ENCODE measurements around the gene LYG2.
"Not testable (repeated sequence)": the region's sequence is repeated elsewhere in the genome, so short reads cannot be mapped to it uniquely, and the experiment has no call there.

LYG2 gene, protein sequence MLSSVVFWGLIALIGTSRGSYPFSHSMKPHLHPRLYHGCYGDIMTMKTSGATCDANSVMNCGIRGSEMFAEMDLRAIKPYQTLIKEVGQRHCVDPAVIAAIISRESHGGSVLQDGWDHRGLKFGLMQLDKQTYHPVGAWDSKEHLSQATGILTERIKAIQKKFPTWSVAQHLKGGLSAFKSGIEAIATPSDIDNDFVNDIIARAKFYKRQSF

DNA sequence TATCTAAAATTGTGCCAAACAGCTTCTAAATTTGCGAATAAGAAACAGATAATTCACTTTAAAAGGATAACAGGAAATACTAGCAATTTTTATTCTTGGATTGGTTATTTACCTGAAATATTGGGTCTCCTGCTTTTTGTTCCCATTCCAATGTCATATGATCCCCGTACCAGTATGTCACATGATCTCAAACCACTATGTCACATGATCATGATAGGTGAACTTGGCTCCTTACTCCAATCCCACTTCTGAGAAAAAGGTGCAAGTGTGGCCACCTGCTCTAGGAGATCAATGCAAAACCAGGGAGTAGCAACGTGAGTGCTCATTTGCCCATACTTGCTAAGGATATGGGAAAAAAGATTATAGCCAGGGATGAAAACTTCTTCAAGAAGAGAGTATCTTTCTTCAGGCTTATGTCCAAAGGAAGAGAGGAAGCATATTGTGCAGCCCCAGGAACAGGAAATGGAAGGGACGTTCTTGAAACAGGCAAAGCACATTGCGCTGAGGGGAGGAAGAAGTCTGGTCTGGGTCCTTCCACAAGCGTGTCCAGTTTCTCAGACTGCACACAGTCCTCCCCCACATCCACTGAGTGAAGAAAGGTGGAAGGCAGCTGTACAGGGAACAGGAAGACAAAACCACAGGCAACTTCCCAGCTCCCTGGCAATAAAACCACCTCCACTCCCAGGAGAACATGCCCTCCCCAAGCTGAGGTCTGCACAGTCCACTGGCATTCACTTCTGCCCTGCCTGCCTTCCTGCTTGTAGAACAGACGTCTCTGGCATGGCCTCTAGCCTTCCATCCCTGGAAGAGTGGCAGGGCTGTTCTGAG lies at the start of gene LYG2:
TSS of gene LYG2 (minus strand) at position 176 of the 828 bp plus-strand sequence. CDS start 1,406 bp downstream, outside the sequence.
- no peak for DNase-seq (ENCODE audit: low read depth)
- TF ChIP-seq, protein P1, sequence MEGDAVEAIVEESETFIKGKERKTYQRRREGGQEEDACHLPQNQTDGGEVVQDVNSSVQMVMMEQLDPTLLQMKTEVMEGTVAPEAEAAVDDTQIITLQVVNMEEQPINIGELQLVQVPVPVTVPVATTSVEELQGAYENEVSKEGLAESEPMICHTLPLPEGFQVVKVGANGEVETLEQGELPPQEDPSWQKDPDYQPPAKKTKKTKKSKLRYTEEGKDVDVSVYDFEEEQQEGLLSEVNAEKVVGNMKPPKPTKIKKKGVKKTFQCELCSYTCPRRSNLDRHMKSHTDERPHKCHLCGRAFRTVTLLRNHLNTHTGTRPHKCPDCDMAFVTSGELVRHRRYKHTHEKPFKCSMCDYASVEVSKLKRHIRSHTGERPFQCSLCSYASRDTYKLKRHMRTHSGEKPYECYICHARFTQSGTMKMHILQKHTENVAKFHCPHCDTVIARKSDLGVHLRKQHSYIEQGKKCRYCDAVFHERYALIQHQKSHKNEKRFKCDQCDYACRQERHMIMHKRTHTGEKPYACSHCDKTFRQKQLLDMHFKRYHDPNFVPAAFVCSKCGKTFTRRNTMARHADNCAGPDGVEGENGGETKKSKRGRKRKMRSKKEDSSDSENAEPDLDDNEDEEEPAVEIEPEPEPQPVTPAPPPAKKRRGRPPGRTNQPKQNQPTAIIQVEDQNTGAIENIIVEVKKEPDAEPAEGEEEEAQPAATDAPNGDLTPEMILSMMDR (conservative IDR thresholded peaks at IDR 0.05; ENCODE audit: control insufficient read depth, insufficient read depth, low read depth, low read length) = no peak

DNA sequence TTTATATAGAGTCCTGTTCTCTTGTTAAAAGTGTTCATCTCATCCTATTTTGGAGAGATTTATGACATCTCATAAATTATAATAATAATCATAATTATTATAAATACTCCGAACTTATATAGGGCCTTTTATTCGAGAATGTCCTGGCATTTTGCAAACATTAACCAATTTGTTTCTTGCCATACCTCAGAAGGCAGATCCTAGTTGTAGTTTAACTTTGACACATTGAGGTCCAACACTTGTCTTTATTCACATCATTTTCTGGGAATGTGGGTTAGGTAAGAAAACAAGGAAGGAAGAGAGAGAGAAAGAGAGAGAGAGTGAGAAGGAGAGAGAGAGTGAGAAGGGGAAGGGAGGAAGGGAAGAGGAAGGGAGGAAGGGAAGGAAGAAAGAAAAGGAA lies 45.6 kb upstream of the LYG2 start, which contains the start of gene LYG1:
TSS of gene LYG1 (minus strand) at position 101 of the 400 bp plus-strand sequence. CDS start 5,527 bp downstream, outside the sequence.
- not testable (repeated sequence) for DNase-seq (ENCODE audit: low read depth); H3K4me3 ChIP-seq (ENCODE audit: control insufficient read depth, low read depth, low read length)

More for the DNA sequence above, at the start of gene LYG2:
- H3K4me3 ChIP-seq (ENCODE audit: control insufficient read depth, low read depth, low read length) = no peak within 1 kb of the TSS

DNA sequence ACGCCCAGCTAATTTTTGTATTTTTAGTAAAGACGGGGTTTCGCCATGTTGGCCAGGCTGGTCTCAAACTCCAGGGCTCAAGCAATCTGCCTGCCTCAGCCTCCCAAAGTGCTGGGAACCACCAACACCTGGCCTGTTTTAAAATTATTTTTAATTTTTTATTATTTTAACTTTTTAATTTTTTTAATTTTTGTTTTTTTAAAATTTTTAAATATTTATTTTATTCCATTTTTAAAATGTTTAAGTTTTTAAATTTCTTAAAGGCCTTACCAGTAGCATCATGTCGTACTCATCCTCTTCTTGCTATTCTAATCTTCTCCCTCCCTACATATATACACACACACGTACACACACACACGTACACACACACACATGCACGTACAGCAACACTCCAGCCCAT lies 44.1 kb upstream of the LYG2 start:
- no peak overlapping the region for H3K4me3 ChIP-seq (ENCODE audit: control insufficient read depth, low read depth, low read length)
- TF ChIP-seq, protein P1 (conservative IDR thresholded peaks at IDR 0.05; ENCODE audit: control insufficient read depth, insufficient read depth, low read depth, low read length) = no peak
- DNase-seq (ENCODE audit: low read depth) = no peak

DNA sequence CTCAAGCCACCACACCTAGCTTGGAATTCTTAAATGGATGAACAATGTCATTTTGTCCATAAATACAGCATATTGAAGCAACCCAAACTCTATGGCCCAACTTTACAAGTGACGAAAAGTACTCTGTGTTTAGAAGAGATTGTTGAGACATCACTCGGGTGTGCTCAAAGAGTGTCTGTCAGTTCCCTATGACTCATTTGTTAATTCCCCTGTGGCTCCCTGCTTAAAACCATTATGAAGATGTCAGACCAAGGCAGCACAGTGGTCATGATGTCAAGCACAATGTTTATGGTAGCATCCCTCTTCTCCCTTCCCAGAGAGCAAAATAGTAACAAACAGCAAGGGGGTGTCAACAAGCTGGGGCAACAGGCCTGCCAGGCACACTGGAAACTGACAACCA lies 42.5 kb upstream of the LYG2 start:
- DNase-seq (ENCODE audit: low read depth) = peak; percentile 81
- no peak overlapping the region for H3K4me3 ChIP-seq (ENCODE audit: control insufficient read depth, low read depth, low read length)
- TF ChIP-seq, protein P1 (conservative IDR thresholded peaks at IDR 0.05; ENCODE audit: control insufficient read depth, insufficient read depth, low read depth, low read length) = no peak

DNA sequence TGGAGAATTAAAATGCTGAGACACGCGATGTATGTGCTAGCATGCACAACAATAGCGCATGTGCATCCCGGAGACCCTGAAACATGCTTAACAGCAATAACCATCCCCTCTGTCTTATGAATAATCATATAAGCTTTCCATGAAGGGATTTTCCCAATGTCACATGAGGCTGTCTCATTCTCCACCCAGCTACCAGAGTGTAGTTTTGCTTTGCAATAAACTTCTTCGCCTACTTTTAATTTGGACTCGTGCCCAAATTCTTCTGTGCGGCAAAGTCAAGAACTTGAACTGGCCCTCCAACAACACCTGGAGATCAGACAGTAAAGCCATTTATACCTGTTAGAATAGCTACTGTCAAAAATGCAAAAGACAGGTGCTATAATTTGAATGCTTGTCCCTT lies 30.1 kb upstream of the LYG2 start:
- no peak for DNase-seq (ENCODE audit: low read depth)
- TF ChIP-seq, protein P1 (conservative IDR thresholded peaks at IDR 0.05; ENCODE audit: control insufficient read depth, insufficient read depth, low read depth, low read length) = no peak
- no peak overlapping the region for H3K4me3 ChIP-seq (ENCODE audit: control insufficient read depth, low read depth, low read length)

DNA sequence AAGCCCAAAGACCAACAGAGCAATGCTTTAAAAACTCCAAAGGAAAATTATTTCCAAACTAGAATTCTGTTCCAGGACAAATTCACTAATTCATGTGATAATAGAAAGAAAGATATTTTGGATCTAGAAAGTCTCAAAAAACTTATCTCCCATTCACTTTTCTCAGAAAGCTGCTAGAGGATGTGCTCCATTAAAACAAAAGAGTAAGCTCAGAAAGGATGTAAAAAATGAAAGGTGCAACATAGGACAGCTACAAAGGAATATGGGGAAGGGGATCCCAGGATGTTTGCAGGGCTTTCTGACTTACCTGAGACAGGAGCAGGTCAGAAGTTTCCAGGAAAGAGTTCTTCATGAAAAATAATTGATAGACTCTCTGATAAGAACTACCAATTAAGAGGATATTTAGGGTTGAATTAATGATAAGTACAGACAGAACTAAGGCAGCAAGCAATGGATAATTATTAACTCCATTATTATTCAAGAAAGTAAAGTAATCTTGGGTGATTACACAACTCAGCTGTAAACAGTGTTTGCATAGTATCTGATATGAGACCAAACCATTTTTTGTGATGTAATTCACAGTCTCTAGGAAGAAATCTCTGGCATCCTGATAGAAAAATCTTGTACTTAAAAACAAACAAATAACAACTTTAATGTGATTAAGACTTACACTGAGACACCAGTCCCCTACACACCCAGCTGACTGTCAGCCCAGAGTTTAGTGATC lies 24.7 kb upstream of the LYG2 start:
- no peak for DNase-seq (ENCODE audit: low read depth)
- no peak overlapping the region for H3K4me3 ChIP-seq (ENCODE audit: control insufficient read depth, low read depth, low read length)
- TF ChIP-seq, protein P1 (conservative IDR thresholded peaks at IDR 0.05; ENCODE audit: control insufficient read depth, insufficient read depth, low read depth, low read length) = no peak

All from fibroblast of mammary gland (primary cell).